Common myeloid progenitor, CD34-positive (primary cell): ENCODE measurements around the gene NRDC.
"Not testable (repeated sequence)": the region's sequence is repeated elsewhere in the genome, so short reads cannot be mapped to it uniquely, and the experiment has no call there.

Source experiments
- CTCF ChIA-PET: fragments of 350-600 bp; sonication (Branson Sonifier 250); formaldehyde crosslinking; loops from one replicate; lab custom pipeline; 2021; ENCODE audit warnings: antibody characterized with exemption; lab: Charles Lee
- POLR2A ChIA-PET: fragments of 350-600 bp; sonication (Branson Sonifier 250); formaldehyde crosslinking; loops from one replicate; lab custom pipeline; 2021; ENCODE audit warnings: antibody characterized with exemption; lab: Charles Lee
- DNase-seq, 3 donors: peaks; one replicate each; pipeline versions ENCODE4 v3.0.0 to v3.0.0-alpha.2; 2013
- H3K27ac ChIP-seq, 2 experiments: 1 replicate in 1 of 2; 2 replicates in 1 of 2; pipeline ENCODE4 v1.7.0; 2013; ENCODE audit warnings: inconsistent platforms in 2 of 2, low read length in 2 of 2, mild to moderate bottlenecking in 2 of 2, low read depth in 1 of 2, moderate library complexity in 1 of 2; ENCODE audit not compliant: severe bottlenecking in 2 of 2, insufficient read depth in 1 of 2, poor library complexity in 1 of 2
- H3K27me3 ChIP-seq, 5 experiments: replicated peaks in 2 of 5; 1 replicate in 3 of 5; 2 replicates in 2 of 5; pipeline versions ENCODE4 v1.6.1 to v1.7.0; 2013; ENCODE audit warnings: low read length in 4 of 5, mild to moderate bottlenecking in 2 of 5, moderate library complexity in 2 of 5, inconsistent platforms in 1 of 5; ENCODE audit not compliant: insufficient read depth in 5 of 5, control insufficient read depth in 4 of 5
- H3K36me3 ChIP-seq, 4 experiments: 1 replicate in 2 of 4; 2 replicates in 2 of 4; pipeline versions ENCODE4 v1.6.1 to v1.7.0; 2013; ENCODE audit warnings: low read length in 3 of 4, control low read depth in 1 of 4, mild to moderate bottlenecking in 1 of 4; ENCODE audit not compliant: control insufficient read depth in 4 of 4, insufficient read depth in 4 of 4
- H3K4me1 ChIP-seq, 4 experiments: 1 replicate in 3 of 4; 2 replicates in 1 of 4; pipeline versions ENCODE4 v1.6.1 to v1.7.1; 2013; ENCODE audit warnings: low read length in 3 of 4, mild to moderate bottlenecking in 3 of 4, control low read depth in 1 of 4, inconsistent platforms in 1 of 4, moderate library complexity in 1 of 4; ENCODE audit not compliant: control insufficient read depth in 4 of 4, insufficient read depth in 4 of 4; ENCODE audit errors: control extremely low read depth in 1 of 4
- H3K4me3 ChIP-seq, 7 experiments: 1 replicate in 4 of 7; 2 replicates in 3 of 7; pipeline versions ENCODE4 v1.5.1 to v1.7.0; 2013; ENCODE audit warnings: mild to moderate bottlenecking in 7 of 7, low read length in 6 of 7, moderate library complexity in 6 of 7, inconsistent platforms in 2 of 7, low read depth in 2 of 7, control low read depth in 1 of 7; ENCODE audit not compliant: insufficient read depth in 4 of 7, control insufficient read depth in 1 of 7; ENCODE audit errors: extremely low read depth in 1 of 7
- H3K9me3 ChIP-seq, 5 experiments: 1 replicate in 4 of 5; 2 replicates in 1 of 5; pipeline versions ENCODE4 v1.6.1 to v1.7.1; 2013; ENCODE audit warnings: low read length in 4 of 5, mild to moderate bottlenecking in 2 of 5, inconsistent platforms in 1 of 5, low read depth in 1 of 5, moderate library complexity in 1 of 5; ENCODE audit not compliant: control insufficient read depth in 4 of 5, insufficient read depth in 2 of 5; ENCODE audit errors: control extremely low read depth in 1 of 5
- whole genome bisulfite sequencing: methylation state at CpG from one replicate; pipeline ENCODE4 v1.1.5; 2013; ENCODE audit not compliant: insufficient coverage; 5-methylcytosine and 5-hydroxymethylcytosine counted together

Gene NRDC

GRCh38 chr1:51837243-51837642 lies 41.3 kb downstream of the NRDC start:
- H3K4me3 ChIP-seq, result no peak overlapping the region
- DNase-seq, result no peak
- H3K36me3 ChIP-seq, result peaks cover 4 to 43% (median 25%) of the 10 kb centered on the region in 4 experiments
- CTCF ChIA-PET, result no interaction called here
- no peak overlapping the region for H3K27ac ChIP-seq
- no peaks in the 10 kb centered on the region for H3K27me3 ChIP-seq
- H3K4me1 ChIP-seq, result no peaks in the 10 kb centered on the region
- no CpG with 5 or more reads among the region's 1 CpG for WGBS
- H3K9me3 ChIP-seq, result no peaks in the 10 kb centered on the region
- POLR2A ChIA-PET, result interaction anchor here (0.6 kb wide), 1 partner anchor 30 kb away, joined by 4 read pairs; no protein-coding TSS in a partner anchor

GRCh38 chr1:51833700-51834099 lies 44.8 kb downstream of the NRDC start:
- Histone ChIP-seq H3K9me3 (peaks cover 0 to 13% (median 3%) of the 10 kb centered on the region in 5 experiments), H3K27ac (no peak overlapping the region), H3K4me3 (no peak overlapping the region), H3K36me3 (peaks cover 7 to 53% (median 32%) of the 10 kb centered on the region in 4 experiments), H3K4me1 (no peaks in the 10 kb centered on the region), H3K27me3 (no peaks in the 10 kb centered on the region)
- 100% methylated on average over 1 of the region's 2 CpGs for WGBS
- ChIA-PET CTCF (interaction anchor here (1.0 kb wide), 1 partner anchor 9 kb away, joined by 5 read pairs; no protein-coding TSS in a partner anchor), POLR2A (interaction anchor here (0.6 kb wide), 1 partner anchor 79 kb away, joined by 3 read pairs; no protein-coding TSS in a partner anchor)
- DNase-seq, result no peak

DNA sequence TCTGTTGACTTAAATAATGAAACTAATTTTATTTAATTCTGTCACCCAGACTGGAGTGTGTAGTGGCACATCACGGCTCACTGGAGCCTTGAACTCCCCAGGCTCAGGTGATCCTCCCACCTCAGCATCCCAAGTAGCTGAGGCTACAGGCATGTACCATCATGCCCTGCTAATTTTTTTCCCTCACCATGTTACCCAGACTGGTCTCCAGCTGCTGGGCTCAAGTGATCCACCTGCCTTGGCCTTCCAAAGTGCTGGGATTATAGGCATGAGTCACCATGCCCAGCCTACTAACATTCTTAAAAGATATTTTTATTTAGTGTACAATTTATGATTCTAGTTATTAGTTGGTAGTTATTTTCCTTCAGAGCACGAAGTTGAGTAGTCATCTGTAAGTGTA lies 49.5 kb downstream of the NRDC start:
- H3K9me3 ChIP-seq, result peaks cover 0 to 13% (median 3%) of the 10 kb centered on the region in 5 experiments

GRCh38 chr1:51819810-51820209 lies 58.7 kb downstream of the NRDC start:
- H3K4me3 ChIP-seq, result no peak overlapping the region
- no peaks in the 10 kb centered on the region for H3K9me3 ChIP-seq
- no peak overlapping the region for H3K27ac ChIP-seq
- WGBS, result no CpG with 5 or more reads among the region's 1 CpG
- DNase-seq, result no peak
- ChIA-PET CTCF (no interaction called here), POLR2A (no interaction called here)
- H3K36me3 ChIP-seq, result peaks cover 16 to 76% (median 32%) of the 10 kb centered on the region in 4 experiments
- H3K27me3 ChIP-seq, result no peaks in the 10 kb centered on the region
- no peaks in the 10 kb centered on the region for H3K4me1 ChIP-seq

More for the DNA sequence above, 49.5 kb downstream of the NRDC start:
- WGBS, result no CpG with 5 or more reads among the region's 2 CpGs
- no peaks in the 10 kb centered on the region for H3K27me3 ChIP-seq
- peaks cover 9 to 64% (median 36%) of the 10 kb centered on the region in 4 experiments for H3K36me3 ChIP-seq
- no peaks in the 10 kb centered on the region for H3K4me1 ChIP-seq
- no peak overlapping the region for H3K4me3 ChIP-seq
- no peak for DNase-seq
- CTCF ChIA-PET, result interaction anchor here (1.3 kb wide), 1 partner anchor 51 kb away, joined by 3 read pairs; no protein-coding TSS in a partner anchor
- POLR2A ChIA-PET, result no interaction called here
- no peak overlapping the region for H3K27ac ChIP-seq

- H3K4me1 ChIP-seq, H3K27ac ChIP-seq, POLR2A ChIA-PET, H3K4me3 ChIP-seq, H3K27me3 ChIP-seq, H3K9me3 ChIP-seq, DNase-seq, CTCF ChIA-PET: not testable (repeated sequence)
- WGBS, result 100% methylated on average over 2 of the region's 9 CpGs
- peaks cover 16 to 78% (median 35%) of the 10 kb centered on the region in 4 experiments for H3K36me3 ChIP-seq
Observed at GRCh38 chr1:51819021-51819420, 59.5 kb downstream of the NRDC start.

DNA sequence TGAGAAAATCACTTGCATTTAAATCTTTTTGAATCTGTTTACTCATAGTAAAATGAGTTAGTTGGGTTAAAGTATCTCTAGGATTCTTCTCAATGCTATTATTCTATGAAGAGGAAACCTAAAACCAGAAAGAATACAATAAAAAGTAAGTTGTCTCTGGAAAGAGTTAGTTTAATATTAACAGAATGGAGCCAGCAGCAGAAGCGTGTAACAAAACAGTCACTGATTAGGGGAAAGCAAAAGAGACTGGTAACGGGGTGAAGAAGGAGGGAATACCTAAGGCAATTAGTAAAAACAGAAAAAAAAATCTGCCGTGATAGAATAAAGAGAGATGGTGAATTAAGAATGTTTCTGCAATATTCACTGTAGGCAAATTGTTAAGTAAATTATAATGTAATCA lies 60.0 kb downstream of the NRDC start:
- DNase-seq, result no peak
- ChIA-PET CTCF (no interaction called here), POLR2A (no interaction called here)
- H3K4me3 ChIP-seq, result no peak overlapping the region
- peaks cover 15 to 77% (median 36%) of the 10 kb centered on the region in 4 experiments for H3K36me3 ChIP-seq
- peaks cover 0 to 3% (median 0%) of the 10 kb centered on the region in 4 experiments for H3K4me1 ChIP-seq
- H3K27ac ChIP-seq, result no peak overlapping the region
- 100% methylated on average over 1 of the region's 3 CpGs for WGBS
- no peaks in the 10 kb centered on the region for H3K27me3 ChIP-seq
- H3K9me3 ChIP-seq, result no peaks in the 10 kb centered on the region

- CTCF ChIA-PET, result no interaction called here
- Histone ChIP-seq H3K4me3 (no peak overlapping the region), H3K27ac (no peak overlapping the region), H3K9me3 (no peaks in the 10 kb centered on the region), H3K36me3 (peaks cover 14 to 65% (median 38%) of the 10 kb centered on the region in 4 experiments), H3K4me1 (peaks cover 0 to 3% (median 0%) of the 10 kb centered on the region in 4 experiments), H3K27me3 (no peaks in the 10 kb centered on the region)
- POLR2A ChIA-PET, result no interaction called here
- DNase-seq, result no peak
- no CpG with 5 or more reads among the region's 1 CpG for WGBS
Observed at GRCh38 chr1:51814513-51814912, 64.0 kb downstream of the NRDC start.
